Fibroblast of lung (primary cell): Measurements from ENCODE around the gene XRN2. TPM values are rescaled to one million over a fixed set of nuclear protein-coding genes. Genes with fewer than 3 reads are reported as not detected.

Source experiments
- DNase-seq, 2 donors: peaks; one replicate each; pipeline versions ENCODE4 v3.0.0 to v3.0.0-alpha.2; 2010; ENCODE audit warnings: low read depth in 2 of 2
- H2AFZ ChIP-seq: 2 replicates; pipeline ENCODE4 v1.5.1; 2012; ENCODE audit warnings: low read length, control low read depth, inconsistent platforms
- H3K27ac ChIP-seq: 2 replicates; pipeline ENCODE4 v1.5.1; 2011; ENCODE audit warnings: low read length, control low read depth; ENCODE audit not compliant: insufficient read depth
- H3K27me3 ChIP-seq: 2 replicates; pipeline ENCODE4 v1.5.1; 2011; ENCODE audit warnings: mild to moderate bottlenecking, low read length; ENCODE audit not compliant: control insufficient read depth, insufficient read depth
- H3K36me3 ChIP-seq: 2 replicates; pipeline ENCODE4 v1.5.1; 2011; ENCODE audit warnings: low read length; ENCODE audit not compliant: control insufficient read depth, insufficient read depth
- H3K4me1 ChIP-seq: 2 replicates; pipeline ENCODE4 v1.5.1; 2011; ENCODE audit warnings: low read length; ENCODE audit not compliant: control insufficient read depth, insufficient read depth; ENCODE audit errors: extremely low read depth
- H3K4me2 ChIP-seq: 2 replicates; pipeline ENCODE4 v1.5.1; 2011; ENCODE audit warnings: low read length, control low read depth; ENCODE audit not compliant: insufficient read depth; ENCODE audit errors: extremely low read depth
- H3K4me3 ChIP-seq, 4 experiments: fragments of 200-600 bp in 1 of 4; sonication (generic) in 1 of 4; replicated peaks in 1 of 4; 2 replicates each; pipeline ENCODE4 v1.5.1; 2011 to 2016; ENCODE audit warnings: low read length in 4 of 4, low read depth in 3 of 4, mild to moderate bottlenecking in 3 of 4, control low read depth in 2 of 4, inconsistent platforms in 1 of 4, mixed read lengths in 1 of 4; ENCODE audit not compliant: insufficient read depth in 1 of 4; ENCODE audit errors: control extremely low read depth in 1 of 4
- H3K79me2 ChIP-seq: 2 replicates; pipeline ENCODE4 v1.5.1; 2012; ENCODE audit warnings: mild to moderate bottlenecking, low read length, inconsistent platforms; ENCODE audit not compliant: control insufficient read depth, insufficient read depth
- H3K9ac ChIP-seq: 2 replicates; pipeline ENCODE4 v1.5.1; 2011; ENCODE audit warnings: mild to moderate bottlenecking, low read length, control low read depth; ENCODE audit not compliant: insufficient read depth
- H3K9me3 ChIP-seq: 2 replicates; pipeline ENCODE4 v1.5.1; 2012; ENCODE audit warnings: low read depth, low read length; ENCODE audit not compliant: control insufficient read depth, insufficient read depth
- H4K20me1 ChIP-seq: 2 replicates; pipeline ENCODE4 v1.5.1; 2011; ENCODE audit warnings: low read length; ENCODE audit not compliant: control insufficient read depth, insufficient read depth; ENCODE audit errors: extremely low read depth
- EZH2 ChIP-seq: IDR thresholded peaks from 2 replicates; pipeline ENCODE4 v1.5.1; 2012; ENCODE audit warnings: low read length, control low read depth, mild to moderate bottlenecking; ENCODE audit errors: missing control alignments
- polyA plus RNA-seq, 2 donors: library from polyadenylated mRNA; depleted of rRNA in 1 of 2; stranded (reverse) in 1 of 2; unstranded in 1 of 2; fragments of >200 nt; gene quantifications; 2 replicates each; pipeline ENCODE4 v1.2.1, GENCODE V29; 2011 to 2012; ENCODE audit warnings: missing spikeins in 1 of 2
- total RNA-seq: library from RNA; depleted of rRNA; stranded (reverse); fragments of >200 nt; gene quantifications from 2 replicates; pipeline ENCODE4 v1.2.1, GENCODE V29; 2014
- TF ChIP-seq, protein P1 (sequence below), 2 donors: IDR thresholded peaks in 1 of 2; conservative IDR thresholded peaks in 1 of 2; 1 replicate in 1 of 2; 2 replicates in 1 of 2; pipeline ENCODE4 v1.5.1; 2011 to 2012; ENCODE audit warnings: low read length in 2 of 2, control low read depth in 1 of 2, inconsistent platforms in 1 of 2, low read depth in 1 of 2, mild to moderate bottlenecking in 1 of 2

The XRN2 gene
- total and polyA plus RNA-seq, 2 donors (not counting 1 experiment from before 2014, with no cell fraction given), result 99.3 to 99.6 TPM

DNA sequence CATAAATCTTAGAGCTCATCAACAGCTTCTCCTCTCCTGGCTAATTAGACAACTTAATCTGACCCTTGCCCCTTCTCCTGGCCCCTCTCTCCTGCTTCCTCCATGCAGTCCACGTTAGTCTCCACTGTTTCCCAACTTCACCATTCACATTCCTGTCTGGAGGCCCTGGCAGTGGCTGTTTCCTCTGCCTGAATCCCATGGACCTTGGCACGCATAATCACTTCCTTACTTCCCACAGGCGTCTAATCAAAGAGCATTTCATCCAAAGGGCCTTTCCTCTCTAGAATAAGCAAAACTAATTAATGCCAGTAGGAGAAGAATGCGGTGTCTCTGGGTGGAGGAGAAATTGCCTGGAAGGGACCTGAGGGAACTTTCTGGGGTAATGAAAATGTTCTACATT lies 16.4 kb upstream of the XRN2 start:
- H3K4me3 ChIP-seq, result no peak overlapping the region
- TF ChIP-seq EZH2, result no peak
- TF ChIP-seq, protein P1, sequence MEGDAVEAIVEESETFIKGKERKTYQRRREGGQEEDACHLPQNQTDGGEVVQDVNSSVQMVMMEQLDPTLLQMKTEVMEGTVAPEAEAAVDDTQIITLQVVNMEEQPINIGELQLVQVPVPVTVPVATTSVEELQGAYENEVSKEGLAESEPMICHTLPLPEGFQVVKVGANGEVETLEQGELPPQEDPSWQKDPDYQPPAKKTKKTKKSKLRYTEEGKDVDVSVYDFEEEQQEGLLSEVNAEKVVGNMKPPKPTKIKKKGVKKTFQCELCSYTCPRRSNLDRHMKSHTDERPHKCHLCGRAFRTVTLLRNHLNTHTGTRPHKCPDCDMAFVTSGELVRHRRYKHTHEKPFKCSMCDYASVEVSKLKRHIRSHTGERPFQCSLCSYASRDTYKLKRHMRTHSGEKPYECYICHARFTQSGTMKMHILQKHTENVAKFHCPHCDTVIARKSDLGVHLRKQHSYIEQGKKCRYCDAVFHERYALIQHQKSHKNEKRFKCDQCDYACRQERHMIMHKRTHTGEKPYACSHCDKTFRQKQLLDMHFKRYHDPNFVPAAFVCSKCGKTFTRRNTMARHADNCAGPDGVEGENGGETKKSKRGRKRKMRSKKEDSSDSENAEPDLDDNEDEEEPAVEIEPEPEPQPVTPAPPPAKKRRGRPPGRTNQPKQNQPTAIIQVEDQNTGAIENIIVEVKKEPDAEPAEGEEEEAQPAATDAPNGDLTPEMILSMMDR (conservative IDR thresholded peaks at IDR 0.05 in 1 of 2, IDR thresholded peaks at IDR 0.05 in 1 of 2; ENCODE audit: low read depth in 1 of 2, low read length in 2 of 2), result no peak
- H3K4me1 ChIP-seq, result peaks cover 3% of the 10 kb centered on the region
- H3K27ac ChIP-seq, result no peak overlapping the region
- H3K9ac ChIP-seq, result no peak overlapping the region
- no peaks in the 10 kb centered on the region for H4K20me1 ChIP-seq
- no peaks in the 10 kb centered on the region for H3K27me3 ChIP-seq
- H2AFZ ChIP-seq, result no peak overlapping the region
- H3K9me3 ChIP-seq, result no peaks in the 10 kb centered on the region
- no peaks in the 10 kb centered on the region for H3K79me2 ChIP-seq
- H3K36me3 ChIP-seq, result no peaks in the 10 kb centered on the region
- H3K4me2 ChIP-seq, result no peak overlapping the region
- no peak for DNase-seq

DNA sequence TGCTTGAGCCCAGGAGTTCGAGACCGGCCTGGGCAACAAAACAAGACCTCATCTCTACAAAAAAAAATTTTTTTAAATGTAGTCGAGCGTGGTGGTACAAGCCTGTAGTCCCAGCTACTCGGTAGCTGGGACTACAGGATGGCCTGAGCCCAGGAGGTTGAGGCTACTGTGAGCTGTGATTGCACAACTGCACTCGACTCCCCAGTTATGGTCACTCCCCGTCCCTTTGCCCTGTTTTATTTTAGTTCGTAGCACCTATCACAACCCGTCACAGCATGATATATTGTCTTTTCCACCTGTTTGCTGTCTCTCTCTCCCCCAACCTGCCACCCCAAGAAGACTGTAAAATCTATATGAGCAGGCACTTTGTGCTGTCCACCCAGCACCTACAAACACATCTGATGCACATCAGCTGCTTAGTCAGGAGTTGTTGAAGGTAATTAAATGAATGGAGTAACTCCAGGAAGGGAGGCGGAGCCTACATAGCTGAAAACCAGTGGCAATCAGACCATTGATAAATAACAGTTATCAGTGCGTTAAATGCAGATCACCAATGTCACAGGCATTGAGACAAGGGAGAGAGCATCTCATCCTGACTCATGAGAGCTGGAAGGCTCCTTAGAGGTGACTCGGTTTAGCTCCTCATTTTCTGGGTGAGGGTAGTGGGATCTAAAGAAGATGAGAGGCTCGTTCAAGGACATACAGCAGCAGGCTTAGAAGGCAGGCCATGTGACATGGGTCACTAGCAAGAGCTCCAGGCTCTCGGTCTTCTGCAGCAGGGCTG lies 14.4 kb upstream of the XRN2 start:
- Histone ChIP-seq H3K4me2 (no peak overlapping the region), H3K79me2 (no peaks in the 10 kb centered on the region), H3K4me3 (no peak overlapping the region), H4K20me1 (no peaks in the 10 kb centered on the region), H3K9me3 (no peaks in the 10 kb centered on the region), H3K27me3 (no peaks in the 10 kb centered on the region), H3K27ac (no peak overlapping the region), H2AFZ (no peak overlapping the region), H3K9ac (no peak overlapping the region), H3K4me1 (peaks cover 3% of the 10 kb centered on the region), H3K36me3 (no peaks in the 10 kb centered on the region)
- no peak for TF ChIP-seq EZH2
- TF ChIP-seq, protein P1 (conservative IDR thresholded peaks at IDR 0.05 in 1 of 2, IDR thresholded peaks at IDR 0.05 in 1 of 2; ENCODE audit: low read depth in 1 of 2, low read length in 2 of 2), result no peak
- DNase-seq, result no peak

DNA sequence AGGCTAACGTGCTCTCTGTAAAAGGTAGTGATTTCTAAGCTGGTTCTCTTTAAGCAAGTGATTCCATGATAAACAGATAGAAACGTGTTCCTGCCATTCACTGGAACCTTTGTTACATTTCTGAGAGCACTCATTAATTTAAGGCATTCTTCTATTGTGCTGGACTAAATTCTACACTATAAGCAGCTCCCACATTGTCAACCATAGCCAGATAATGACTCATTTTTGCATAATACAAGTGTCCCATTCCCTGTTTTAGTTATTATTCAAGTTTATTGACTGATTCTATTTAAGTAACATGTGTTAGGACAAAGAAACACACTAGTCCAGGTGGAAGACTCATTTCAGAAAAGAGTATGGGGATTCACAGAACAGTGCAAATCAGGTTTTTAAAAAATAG lies 13.5 kb upstream of the XRN2 start:
- H3K4me1 ChIP-seq, result peaks cover 3% of the 10 kb centered on the region
- no peak overlapping the region for H3K9ac ChIP-seq
- no peak overlapping the region for H3K27ac ChIP-seq
- peak in 1 of 2 donors; percentile 13 for DNase-seq
- no peaks in the 10 kb centered on the region for H3K79me2 ChIP-seq
- H4K20me1 ChIP-seq, result no peaks in the 10 kb centered on the region
- no peaks in the 10 kb centered on the region for H3K27me3 ChIP-seq
- no peak overlapping the region for H3K4me3 ChIP-seq
- no peak overlapping the region for H2AFZ ChIP-seq
- H3K36me3 ChIP-seq, result no peaks in the 10 kb centered on the region
- H3K9me3 ChIP-seq, result no peaks in the 10 kb centered on the region
- no peak overlapping the region for H3K4me2 ChIP-seq
- no peak for TF ChIP-seq EZH2
- TF ChIP-seq, protein P1 (conservative IDR thresholded peaks at IDR 0.05 in 1 of 2, IDR thresholded peaks at IDR 0.05 in 1 of 2; ENCODE audit: low read depth in 1 of 2, low read length in 2 of 2), result no peak
